HepG2 (cell line): ENCODE measurements around the gene GPR162. TPM values are rescaled to one million over a fixed set of nuclear protein-coding genes. Genes with fewer than 3 reads are reported as not detected.

ENCODE experiments used
- ATF3 ChIP-seq: sonication (generic); formaldehyde crosslinking; IDR thresholded peaks from 2 replicates; pipeline ENCODE4 v1.4.0; 2020; ENCODE audit warnings: missing genetic modification reagents
- GFI1 ChIP-seq: sonication (generic); formaldehyde crosslinking; IDR thresholded peaks from 2 replicates; pipeline ENCODE4 v1.5.0; 2020; ENCODE audit warnings: missing genetic modification reagents, mild to moderate bottlenecking, borderline replicate concordance
- HNF4A ChIP-seq: sonication (generic); formaldehyde crosslinking; IDR thresholded peaks from 2 replicates; pipeline ENCODE4 v1.4.0; 2020; ENCODE audit warnings: missing genetic modification reagents
- NCOR1 ChIP-seq: fragments of 200-600 bp; sonication (generic); IDR thresholded peaks from 2 replicates; pipeline ENCODE4 v1.7.0; 2017; ENCODE audit warnings: antibody characterized with exemption, low read length, borderline replicate concordance
- RERE ChIP-seq: IDR thresholded peaks from 2 replicates; pipeline ENCODE4 v1.6.1; 2016; ENCODE audit warnings: low read depth, missing genetic modification reagents, missing compliant biosample characterization
- SAP130 ChIP-seq: IDR thresholded peaks from 2 replicates; pipeline ENCODE4 v1.6.1; 2016; ENCODE audit warnings: low read depth
- ZC3H13 ChIP-seq: sonication (generic); formaldehyde crosslinking; IDR thresholded peaks from 2 replicates; pipeline ENCODE4 v1.8.1; 2023; ENCODE audit warnings: mild to moderate bottlenecking, missing genetic modification reagents, moderate library complexity
- ZFP41 ChIP-seq: sonication (generic); formaldehyde crosslinking; IDR thresholded peaks from 2 replicates; pipeline ENCODE4 v1.4.0; 2020; ENCODE audit warnings: mild to moderate bottlenecking, missing genetic modification reagents, borderline replicate concordance
- ZNF263 ChIP-seq: sonication (generic); formaldehyde crosslinking; IDR thresholded peaks from 2 replicates; pipeline ENCODE4 v1.4.0; 2020; ENCODE audit warnings: missing genetic modification reagents
- ZNF367 ChIP-seq: sonication (generic); formaldehyde crosslinking; IDR thresholded peaks from 2 replicates; pipeline ENCODE4 v1.4.0; 2020; ENCODE audit warnings: missing genetic modification reagents, borderline replicate concordance
- ZNF574 ChIP-seq: sonication (generic); formaldehyde crosslinking; IDR thresholded peaks from 2 replicates; pipeline ENCODE4 v1.4.0; 2020; ENCODE audit warnings: missing genetic modification reagents
- ZNF616 ChIP-seq: sonication (generic); formaldehyde crosslinking; IDR thresholded peaks from 2 replicates; pipeline ENCODE4 v1.5.0; 2020; ENCODE audit warnings: low read depth, mild to moderate bottlenecking, missing genetic modification reagents
- ZNF646 ChIP-seq: sonication (generic); formaldehyde crosslinking; IDR thresholded peaks from 2 replicates; pipeline ENCODE4 v1.9.0; 2021; ENCODE audit warnings: mild to moderate bottlenecking, missing genetic modification reagents
- polyA plus RNA-seq, 8 experiments: library from polyadenylated mRNA; depleted of rRNA in 3 of 8; stranded (reverse) in 7 of 8; unstranded in 1 of 8; fragments of >200 nt; fragmentation: Illumina TruSeq in 4 of 8; extraction: Trizol in 4 of 8; gene quantifications; 2 replicates each; pipeline versions ENCODE4 v1.2.1 to v1.2.3, GENCODE V29; 2011 to 2016; ENCODE audit warnings: low read depth in 4 of 8, missing spikeins in 1 of 8, mixed read lengths in 1 of 8; ENCODE audit not compliant: insufficient read depth in 1 of 8
- total RNA-seq, 5 experiments: library from RNA; depleted of rRNA; stranded (reverse); fragments of >200 nt; fragmentation: Illumina TruSeq; extraction: Trizol; gene quantifications; 2 replicates each; pipeline ENCODE4 v1.2.3, GENCODE V29; 2016; ENCODE audit warnings: low read depth in 1 of 5

Gene GPR162
- total and polyA plus RNA-seq, 2 of the 13 experiments (the other 11 are each of a cell fraction or from before 2014, with no cell fraction given) = 0.08 TPM; not detected in 1

GRCh38 chr12:6828781-6829535, 7.3 kb downstream of the GPR162 start (continued):
- TF ChIP-seq HNF4A (CRISPR knock-in tag) (no peak), ZNF367 (CRISPR knock-in tag) (no peak), GFI1 (no peak), RERE (no peak), ZNF574 (CRISPR knock-in tag) (peak; percentile 46; the same call in 1 of the 2 replicates), ZFP41 (no peak), ATF3 (CRISPR knock-in tag) (no peak), ZNF263 (CRISPR knock-in tag) (no peak), NCOR1 (no peak), SAP130 (CRISPR knock-in tag) (peak; percentile 76), ZNF616 (CRISPR knock-in tag) (0 out of 2 replicates have a peak, but pooled peaks have one; percentile 40), ZC3H13 (CRISPR knock-in tag) (peak; percentile 88; the same call in 1 of the 2 replicates), ZNF646 (CRISPR knock-in tag) (no peak)
